Mucosa of rectum (tissue), 2 donors: ENCODE data around the gene METRNL.
"Not testable (repeated sequence)": the region's sequence is repeated elsewhere in the genome, so short reads cannot be mapped to it uniquely, and the experiment has no call there.

Experiments used
- H3K27ac ChIP-seq, 2 donors: one replicate each; pipeline ENCODE4 v1.7.0; 2013; ENCODE audit warnings: inconsistent platforms in 2 of 2, low read depth in 2 of 2, low read length in 2 of 2
- H3K27me3 ChIP-seq, 2 donors: one replicate each; pipeline ENCODE4 v1.7.0; 2013; ENCODE audit warnings: low read length in 2 of 2; ENCODE audit not compliant: control insufficient read depth in 2 of 2, insufficient read depth in 2 of 2
- H3K36me3 ChIP-seq, 2 donors: one replicate each; pipeline ENCODE4 v1.7.0; 2013; ENCODE audit warnings: low read length in 2 of 2; ENCODE audit not compliant: control insufficient read depth in 2 of 2, insufficient read depth in 2 of 2
- H3K4me1 ChIP-seq, 2 donors: one replicate each; pipeline ENCODE4 v1.7.0; 2013; ENCODE audit warnings: low read length in 2 of 2, mild to moderate bottlenecking in 1 of 2; ENCODE audit not compliant: control insufficient read depth in 2 of 2, insufficient read depth in 2 of 2
- H3K4me3 ChIP-seq, 2 donors: one replicate each; pipeline ENCODE4 v1.7.0; 2013; ENCODE audit warnings: low read length in 2 of 2
- H3K9ac ChIP-seq, 2 donors: one replicate each; pipeline ENCODE4 v1.7.0; 2013; ENCODE audit warnings: low read length in 2 of 2, low read depth in 1 of 2, mild to moderate bottlenecking in 1 of 2
- H3K9me3 ChIP-seq, 2 donors: one replicate each; pipeline ENCODE4 v1.7.0; 2013; ENCODE audit warnings: low read length in 2 of 2; ENCODE audit not compliant: control insufficient read depth in 2 of 2
- donor health status: healthy.
- donor health status: Normal muscosa, but diverticular disease.

The METRNL gene

DNA sequence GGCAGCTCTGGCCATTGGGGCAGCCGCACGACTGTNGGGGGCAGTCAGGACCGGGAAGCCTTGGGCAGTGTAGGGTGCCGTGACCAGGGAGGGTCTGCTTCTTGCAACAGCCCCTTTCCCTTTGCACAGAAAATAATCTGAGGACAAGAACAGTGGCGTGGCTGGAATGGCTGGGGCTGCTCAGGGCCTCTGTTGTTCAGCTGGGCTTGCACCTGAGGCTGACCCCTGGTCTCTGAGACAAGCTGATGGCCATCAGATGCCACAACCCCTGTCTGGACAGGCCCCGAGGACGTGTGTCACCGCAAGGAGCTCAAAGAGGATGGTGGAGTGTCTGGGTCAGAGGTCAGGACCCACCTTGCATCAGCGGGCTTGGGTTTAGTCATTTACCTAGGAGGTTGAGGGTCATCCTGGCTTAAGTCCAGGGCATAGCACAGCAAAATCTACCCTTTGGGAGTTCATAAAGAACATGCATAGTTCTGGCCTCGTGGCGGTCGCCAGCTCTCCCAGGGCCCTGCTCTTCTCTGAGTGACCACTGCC lies 46.9 kb downstream of the METRNL start:
- Histone ChIP-seq H3K4me3 (no peak overlapping the region), H3K9ac (no peak overlapping the region), H3K27ac (no peak overlapping the region), H3K27me3 (peaks cover 0 to 8% of the 10 kb centered on the region in 2 donors), H3K9me3 (no peaks in the 10 kb centered on the region), H3K4me1 (peaks cover 3 to 6% of the 10 kb centered on the region in 2 donors), H3K36me3 (no peaks in the 10 kb centered on the region)

DNA sequence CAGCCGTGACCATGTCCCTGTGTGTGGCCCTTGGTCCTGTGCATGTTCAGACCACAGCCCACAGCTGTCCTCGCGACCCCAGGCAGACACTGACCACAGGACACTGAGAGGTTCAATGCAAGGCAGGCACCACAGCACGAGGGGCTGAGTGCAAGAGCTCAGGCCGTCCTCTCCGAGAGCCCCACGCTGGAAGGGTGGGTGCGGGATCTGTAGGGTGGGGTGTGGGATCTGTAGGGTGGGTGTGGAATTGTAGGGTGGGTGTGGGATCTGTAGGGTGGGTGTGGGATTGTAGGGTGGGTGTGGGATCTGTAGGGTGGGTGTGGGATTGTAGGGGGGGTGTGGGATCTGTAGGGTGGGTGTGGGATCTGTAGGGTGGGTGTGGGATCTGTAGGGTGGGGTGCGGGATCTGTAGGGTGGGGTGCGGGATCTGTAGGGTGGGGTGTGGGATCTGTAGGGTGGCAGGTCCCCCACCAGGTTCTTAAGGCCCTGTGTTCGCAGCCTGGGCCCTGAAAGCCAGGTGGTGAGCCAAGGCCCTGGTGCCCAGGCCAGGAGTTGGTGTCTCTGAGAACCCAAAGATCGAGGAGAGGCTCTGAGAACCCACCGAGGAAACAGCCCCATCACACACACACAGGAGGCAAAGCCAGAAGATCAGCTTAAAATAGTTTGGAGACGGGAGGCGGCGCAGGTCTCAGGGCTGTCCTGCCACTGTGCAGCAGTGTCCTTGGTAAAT lies 48.2 kb downstream of the METRNL start:
- Histone ChIP-seq H3K27me3 (peaks cover 0 to 8% of the 10 kb centered on the region in 2 donors), H3K9ac (no peak overlapping the region), H3K4me3 (no peak overlapping the region), H3K36me3 (no peaks in the 10 kb centered on the region), H3K9me3 (no peaks in the 10 kb centered on the region), H3K4me1 (peaks cover 3 to 6% of the 10 kb centered on the region in 2 donors), H3K27ac (no peak overlapping the region)

DNA sequence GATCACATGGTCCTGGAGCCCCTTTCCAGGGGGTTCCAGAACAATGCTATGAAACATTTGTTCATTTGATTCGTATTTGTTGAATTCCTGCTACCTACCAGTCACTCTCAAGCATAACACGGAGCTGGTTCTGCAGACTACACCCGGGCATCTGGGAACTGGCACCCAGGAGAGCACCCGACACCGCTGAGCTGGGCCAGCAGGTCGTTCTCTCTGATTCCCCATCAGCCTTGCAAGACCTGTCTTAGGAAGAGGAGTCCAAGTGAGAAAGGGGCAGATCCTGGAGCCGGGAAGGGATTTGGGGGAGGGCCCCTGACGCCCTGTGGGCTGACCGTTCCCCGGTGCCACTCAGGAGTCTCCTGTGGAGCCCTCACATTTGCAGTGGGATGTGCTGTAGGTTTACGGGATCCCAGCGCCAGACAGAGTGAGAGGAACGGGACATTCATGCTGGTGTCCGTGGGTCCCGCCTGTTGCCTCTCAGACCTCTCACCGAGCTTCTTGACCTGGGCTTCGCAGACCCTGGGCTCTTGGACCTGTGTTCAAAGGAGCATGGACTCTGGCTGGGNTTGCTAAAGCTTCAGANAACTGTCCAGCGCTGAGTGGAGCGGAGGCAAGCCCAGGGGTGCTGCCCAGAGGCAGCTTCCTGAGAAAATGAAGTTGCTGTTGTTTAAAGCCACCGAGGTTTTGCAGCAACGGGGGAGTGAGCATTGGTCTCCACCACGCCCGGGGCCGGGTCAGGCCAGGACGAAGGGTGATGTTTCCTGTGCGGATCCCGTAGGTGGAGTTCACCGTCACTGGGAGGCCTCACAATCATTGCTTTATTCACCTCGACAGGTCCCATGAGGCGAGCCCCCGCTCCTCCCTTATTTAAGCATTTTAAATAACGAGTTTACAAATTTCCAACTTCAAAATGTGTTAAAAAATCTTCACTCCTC lies 49.2 kb downstream of the METRNL start:
- H3K36me3 ChIP-seq, result no peaks in the 10 kb centered on the region
- no peak overlapping the region for H3K4me3 ChIP-seq
- peaks cover 0 to 5% of the 10 kb centered on the region in 2 donors for H3K27me3 ChIP-seq
- no peaks in the 10 kb centered on the region for H3K9me3 ChIP-seq
- peaks cover 3 to 6% of the 10 kb centered on the region in 2 donors for H3K4me1 ChIP-seq
- no peak overlapping the region for H3K27ac ChIP-seq
- no peak overlapping the region for H3K9ac ChIP-seq

DNA sequence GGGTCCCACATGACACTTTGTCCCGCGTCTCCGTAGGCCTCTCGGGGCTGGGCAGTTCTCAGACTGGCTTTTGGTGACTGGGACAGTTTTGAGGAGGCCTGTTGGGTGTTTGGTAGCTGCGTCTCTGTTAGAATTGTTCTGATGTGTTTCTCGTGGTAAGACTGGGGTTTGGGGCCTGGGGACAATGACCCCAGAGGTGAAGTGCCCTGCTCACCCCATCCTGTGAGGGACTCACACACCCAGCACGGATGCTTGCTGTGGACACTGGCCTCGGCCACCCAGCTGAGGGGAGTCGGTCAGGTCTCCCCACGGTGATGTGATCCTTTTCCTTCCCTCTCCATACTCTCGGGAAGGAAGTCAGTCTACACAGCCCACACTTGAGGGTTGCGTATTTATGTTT lies 50.3 kb downstream of the METRNL start:
- Histone ChIP-seq H3K4me1 (peaks cover 3 to 6% of the 10 kb centered on the region in 2 donors), H3K9me3 (no peaks in the 10 kb centered on the region), H3K9ac (no peak overlapping the region), H3K27me3 (peaks cover 0 to 5% of the 10 kb centered on the region in 2 donors), H3K27ac (no peak overlapping the region), H3K36me3 (no peaks in the 10 kb centered on the region), H3K4me3 (no peak overlapping the region)

DNA sequence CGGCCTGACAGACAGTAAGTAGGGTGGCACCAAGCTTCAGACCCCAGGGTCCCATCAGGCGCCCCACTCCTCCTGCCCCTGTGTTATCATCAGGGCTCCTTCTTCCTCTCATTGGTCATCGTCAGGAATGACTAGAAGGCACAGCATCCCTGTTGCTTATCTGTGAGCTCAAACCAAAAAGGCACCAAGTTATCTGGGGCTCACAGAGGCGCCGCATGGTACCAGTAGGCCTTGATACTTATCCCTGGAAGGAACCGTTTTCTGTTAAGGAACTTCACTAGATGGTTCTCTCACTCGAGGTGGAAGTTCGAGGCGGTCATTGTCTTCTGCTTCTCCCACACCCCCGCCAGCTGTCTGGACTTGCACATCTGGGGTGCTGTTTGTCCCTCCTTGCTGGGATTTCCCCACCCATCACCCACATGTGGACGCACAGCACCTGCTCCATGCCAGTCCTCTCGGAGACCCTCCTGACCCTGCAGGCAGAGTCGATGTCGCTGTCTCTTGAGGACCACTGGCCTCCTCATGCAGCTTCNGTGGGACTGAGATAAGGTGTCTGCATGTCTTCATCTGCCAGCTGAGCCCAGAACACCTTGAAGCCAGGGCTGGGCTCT lies 52.1 kb downstream of the METRNL start:
- Histone ChIP-seq H3K36me3 (no peaks in the 10 kb centered on the region), H3K4me3 (no peak overlapping the region), H3K9me3 (no peaks in the 10 kb centered on the region), H3K4me1 (no peaks in the 10 kb centered on the region), H3K27ac (no peak overlapping the region), H3K9ac (no peak overlapping the region), H3K27me3 (no peaks in the 10 kb centered on the region)

DNA sequence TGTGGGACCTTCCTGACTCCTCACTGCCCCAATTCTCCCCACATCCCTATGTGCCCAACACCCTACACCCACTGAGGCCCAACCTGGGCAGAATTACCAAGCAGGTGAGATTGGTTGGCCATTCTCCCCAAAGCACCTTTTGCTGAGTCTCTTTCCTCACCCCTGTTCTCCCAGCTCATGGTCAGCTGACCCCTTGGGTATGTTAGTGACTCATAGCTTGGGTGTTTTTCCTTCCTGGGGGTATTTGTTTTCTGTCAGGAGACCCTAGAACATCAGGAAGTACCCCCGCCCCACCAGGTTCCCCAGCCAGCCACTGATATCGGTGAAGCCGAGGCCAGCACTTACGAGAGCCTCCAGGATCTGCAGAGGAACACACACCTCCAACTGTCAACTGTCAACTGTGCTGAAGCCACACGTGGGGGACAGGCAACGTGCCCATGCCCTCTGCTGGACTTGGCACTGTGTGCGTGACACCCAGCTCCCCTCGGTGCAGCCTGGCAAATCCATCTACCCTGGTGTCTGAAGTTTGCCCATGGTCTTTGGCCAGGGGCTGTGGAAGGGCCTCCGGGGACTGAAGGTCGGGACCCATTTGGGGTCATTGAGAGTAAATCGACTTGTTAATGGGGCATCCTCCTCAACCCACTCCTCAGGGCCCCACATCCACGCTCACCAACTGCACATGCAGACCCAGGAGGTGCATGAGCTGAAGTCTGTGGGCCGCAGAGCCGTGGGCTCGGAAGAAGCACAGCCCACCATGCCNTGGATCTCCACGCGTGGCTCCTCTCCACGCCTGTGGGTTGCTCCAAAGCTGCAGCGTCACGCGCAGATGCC lies 53.1 kb downstream of the METRNL start:
- no peaks in the 10 kb centered on the region for H3K9me3 ChIP-seq
- no peak overlapping the region for H3K4me3 ChIP-seq
- no peaks in the 10 kb centered on the region for H3K4me1 ChIP-seq
- no peak overlapping the region for H3K9ac ChIP-seq
- H3K27ac ChIP-seq, result no peak overlapping the region
- H3K27me3 ChIP-seq, result no peaks in the 10 kb centered on the region
- H3K36me3 ChIP-seq, result no peaks in the 10 kb centered on the region

DNA sequence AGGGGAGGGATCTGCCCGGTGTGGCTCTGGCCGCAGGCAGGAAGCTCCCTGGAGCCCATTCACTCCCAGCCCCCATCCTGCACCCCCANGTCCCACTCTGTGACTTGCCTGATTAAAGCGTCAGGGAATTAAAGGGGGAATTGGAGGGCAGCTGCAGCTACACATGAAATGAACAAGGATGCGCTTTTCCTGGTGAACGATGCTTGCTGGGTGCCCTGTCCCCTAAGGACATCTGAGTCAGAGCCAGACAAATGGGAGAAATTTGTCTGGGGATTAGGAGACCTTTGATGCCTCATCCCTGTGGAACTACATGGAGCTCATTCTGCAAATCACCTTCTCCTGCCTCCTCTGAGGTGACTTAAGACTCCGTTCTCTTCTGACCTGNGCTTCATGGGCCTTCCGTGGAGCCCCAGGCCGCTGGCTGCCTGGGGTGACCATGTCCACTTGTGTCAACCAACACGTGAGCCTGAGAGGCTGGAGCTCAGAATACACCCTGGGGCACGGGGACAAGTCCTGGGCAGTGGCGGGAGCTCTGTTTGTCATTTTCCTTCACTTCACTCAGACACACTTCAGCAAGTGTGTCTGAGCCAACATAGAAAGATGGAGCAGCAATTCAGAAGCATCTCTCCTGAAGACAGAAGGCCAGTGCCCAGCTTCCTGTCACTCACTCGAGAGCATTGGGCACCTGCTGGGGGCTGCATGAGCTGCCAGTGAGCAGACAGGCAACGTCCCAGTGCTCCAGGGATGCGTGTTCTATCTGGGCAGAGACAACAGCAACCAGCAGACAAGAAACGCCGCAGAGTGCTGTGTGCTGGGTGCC lies 54.1 kb downstream of the METRNL start:
- H3K27me3 ChIP-seq, result peaks cover 0 to 3% of the 10 kb centered on the region in 2 donors
- H3K9ac ChIP-seq, result no peak overlapping the region
- no peak overlapping the region for H3K4me3 ChIP-seq

DNA sequence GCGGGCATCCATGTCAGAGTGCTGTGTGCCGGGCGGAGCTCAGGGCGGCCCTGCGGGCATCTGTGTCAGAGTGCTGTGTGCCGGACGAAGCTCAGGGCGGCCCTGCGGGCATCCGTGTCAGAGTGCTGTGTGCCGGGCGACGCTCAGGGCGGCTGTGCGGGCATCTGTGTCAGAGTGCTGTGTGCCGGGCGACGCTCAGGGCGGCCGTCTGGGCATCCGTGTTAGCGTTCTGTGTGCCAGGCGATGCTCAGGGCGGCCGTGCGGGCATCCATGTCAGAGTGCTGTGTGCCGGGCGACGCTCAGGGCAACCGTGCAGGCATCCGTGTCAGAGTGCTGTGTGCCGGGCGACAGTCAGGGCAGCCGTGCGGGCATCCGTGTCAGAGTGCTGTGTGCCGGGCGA lies 55.0 kb downstream of the METRNL start:
- not testable (repeated sequence) for H3K9ac ChIP-seq, H3K4me1 ChIP-seq, H3K9me3 ChIP-seq, H3K27ac ChIP-seq, H3K36me3 ChIP-seq, H3K4me3 ChIP-seq, H3K27me3 ChIP-seq

More for the DNA sequence above, 54.1 kb downstream of the METRNL start:
- H3K4me1 ChIP-seq, result no peaks in the 10 kb centered on the region
- no peaks in the 10 kb centered on the region for H3K36me3 ChIP-seq
- H3K27ac ChIP-seq, result no peak overlapping the region
- no peaks in the 10 kb centered on the region for H3K9me3 ChIP-seq

DNA sequence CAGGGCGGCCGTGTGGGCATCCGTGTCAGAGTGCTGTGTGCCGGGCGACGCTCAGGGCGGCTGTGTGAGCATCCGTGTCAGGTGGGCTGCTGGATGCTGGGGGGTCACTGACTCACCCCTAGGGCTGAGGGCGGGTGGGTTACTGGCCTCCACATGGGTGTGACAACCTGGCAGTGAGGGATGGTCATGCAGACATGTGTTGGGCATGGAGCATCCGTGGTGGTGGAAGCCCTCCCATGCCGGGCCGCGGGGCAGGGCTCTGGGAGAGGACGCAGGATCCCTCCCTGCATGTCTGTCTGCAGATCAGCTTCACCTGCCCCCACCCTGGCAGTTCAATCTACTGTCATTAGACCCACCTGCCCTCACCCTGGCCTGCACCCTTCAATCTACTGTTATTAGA lies 56.3 kb downstream of the METRNL start:
- H3K4me1 ChIP-seq, result no peaks in the 10 kb centered on the region
- H3K27ac ChIP-seq, result no peak overlapping the region
- H3K4me3 ChIP-seq, result no peak overlapping the region
- peaks cover 0 to 3% of the 10 kb centered on the region in 2 donors for H3K27me3 ChIP-seq
- no peak overlapping the region for H3K9ac ChIP-seq
- H3K9me3 ChIP-seq, result no peaks in the 10 kb centered on the region
- no peaks in the 10 kb centered on the region for H3K36me3 ChIP-seq
